Measurements from ENCODE around the gene VAV1. TPM values are rescaled to one million over a fixed set of nuclear protein-coding genes. Genes with fewer than 3 reads are reported as not detected.
A peak's percentile ranks its signal among the peaks of the same experiment; 100 is the strongest.

Gene VAV1
- total and polyA plus RNA-seq, 9 of the 15 experiments (the other 6 are each of a cell fraction or from before 2014, with no cell fraction given), result 0.46 to 20.1 (median 11.1) TPM

DNA sequence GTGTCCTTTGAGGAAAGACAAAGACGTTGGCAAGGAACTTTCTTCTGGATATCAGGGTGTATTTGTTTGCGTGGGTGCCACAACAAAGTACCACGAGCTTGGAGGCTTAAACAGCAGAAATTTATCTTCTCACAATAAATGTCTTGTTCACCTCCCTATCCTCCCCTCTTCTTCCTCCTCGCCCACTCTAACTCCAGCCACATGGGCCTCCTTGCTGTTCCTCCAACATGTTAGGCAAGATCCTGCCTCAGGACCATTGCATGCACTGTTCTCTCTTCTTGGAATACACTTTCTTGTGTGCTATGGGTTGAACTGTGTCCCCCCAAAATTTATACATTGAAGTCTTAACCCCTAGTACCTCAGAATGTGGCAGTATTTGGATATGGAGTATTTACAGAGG is 45.7 kb downstream of the VAV1 start:
- ChIA-PET CTCF (ENCODE audit: low intra/inter-chr PET ratio) (no interaction called here), POLR2A (no interaction called here)
- 41% methylated on average over 4 of the region's 4 CpGs for WGBS (ENCODE audit: insufficient coverage, low coverage, missing lambda C conversion rate)
- peaks cover 0 to 9% of the 10 kb centered on the region in 2 experiments; a peak in 2 of 5 replicates for H3K4me1 ChIP-seq (replicated peaks in 1 of 2; ENCODE audit: control insufficient read depth in 2 of 2, insufficient read depth in 2 of 2, low read length in 2 of 2)
- H2AFZ ChIP-seq (ENCODE audit: low read depth, low read length), result no peak overlapping the region
- no peaks in the 10 kb centered on the region for H3K27me3 ChIP-seq (ENCODE audit: control insufficient read depth in 2 of 2, insufficient read depth in 2 of 2, low read length in 2 of 2)
- no peaks in the 10 kb centered on the region for H3K36me3 ChIP-seq (ENCODE audit: control insufficient read depth, insufficient read depth, low read length)
- H3K4me2 ChIP-seq (ENCODE audit: insufficient read depth, low read length), result no peak overlapping the region
- H3K79me2 ChIP-seq (ENCODE audit: control insufficient read depth, insufficient read depth, low read length), result no peaks in the 10 kb centered on the region
- no peaks in the 10 kb centered on the region for H4K20me1 ChIP-seq (replicated peaks; ENCODE audit: control insufficient read depth, insufficient read depth, low read length)
- no peaks in the 10 kb centered on the region for H3K9me1 ChIP-seq (ENCODE audit: control insufficient read depth, insufficient read depth, low read length)
- DNase-seq (ENCODE audit: extremely low read depth in 1 of 4, low spot score in 3 of 4) (no peak), FAIRE-seq (no peak), ATAC-seq (no peak)
- TF ChIP-seq RBM25 (IDR thresholded peaks at IDR 0.05; ENCODE audit: low read depth, low read length, severe bottlenecking), result peak; percentile 8
- no peak for TF ChIP-seq CBFA2T3 (IDR thresholded peaks at IDR 0.05)
- in situ Hi-C loops (cut with MboI) (no loop called here), intact Hi-C loops (cut with micrococcal nuclease) (no loop called here)
- H3K9ac ChIP-seq (ENCODE audit: insufficient read depth in 1 of 2, low read depth in 2 of 2, low read length in 2 of 2), result no peak overlapping the region
- no peak overlapping the region for H3K4me3 ChIP-seq
- no peak overlapping the region for H3K27ac ChIP-seq (ENCODE audit: extremely low read depth, low read depth, low read length)
- no TSS peak for BruUV-seq (replicated peaks)
- H3K9me3 ChIP-seq (replicated peaks; ENCODE audit: control insufficient read depth, insufficient read depth, low read depth, low read length), result no peaks in the 10 kb centered on the region; the same call in 1 of the 2 replicates

DNA sequence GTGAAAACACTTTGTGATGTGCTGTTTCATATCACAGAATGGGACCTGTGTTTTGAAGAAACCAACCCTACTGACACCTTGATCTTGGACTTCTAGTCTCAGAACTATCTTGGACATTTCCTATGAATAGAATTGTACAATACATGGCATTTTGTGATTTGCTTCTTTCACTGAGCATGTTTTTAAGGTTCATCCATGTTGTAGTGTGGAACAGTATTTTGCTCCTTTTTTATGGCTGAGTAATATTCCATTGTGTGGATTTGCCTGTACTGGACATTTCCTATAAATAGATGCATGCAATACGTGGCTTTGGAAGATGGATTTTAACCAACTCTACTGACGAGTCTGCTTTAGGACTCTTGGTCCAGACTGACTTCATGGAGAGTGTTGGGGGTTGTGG is 46.8 kb downstream of the VAV1 start:
- Histone ChIP-seq H3K79me2 (ENCODE audit: control insufficient read depth, insufficient read depth, low read length) (no peaks in the 10 kb centered on the region), H3K27ac (ENCODE audit: extremely low read depth, low read depth, low read length) (no peak overlapping the region), H3K36me3 (ENCODE audit: control insufficient read depth, insufficient read depth, low read length) (no peaks in the 10 kb centered on the region), H3K27me3 (ENCODE audit: control insufficient read depth in 2 of 2, insufficient read depth in 2 of 2, low read length in 2 of 2) (no peaks in the 10 kb centered on the region), H2AFZ (ENCODE audit: low read depth, low read length) (no peak overlapping the region), H3K4me1 (replicated peaks in 1 of 2; ENCODE audit: control insufficient read depth in 2 of 2, insufficient read depth in 2 of 2, low read length in 2 of 2) (peaks cover 0 to 9% of the 10 kb centered on the region in 2 experiments; a peak in 2 of 5 replicates), H3K9me1 (ENCODE audit: control insufficient read depth, insufficient read depth, low read length) (no peaks in the 10 kb centered on the region), H3K9ac (ENCODE audit: insufficient read depth in 1 of 2, low read depth in 2 of 2, low read length in 2 of 2) (no peak overlapping the region), H4K20me1 (replicated peaks; ENCODE audit: control insufficient read depth, insufficient read depth, low read length) (no peaks in the 10 kb centered on the region), H3K4me2 (ENCODE audit: insufficient read depth, low read length) (no peak overlapping the region), H3K4me3 (no peak overlapping the region), H3K9me3 (replicated peaks; ENCODE audit: control insufficient read depth, insufficient read depth, low read depth, low read length) (no peaks in the 10 kb centered on the region; the same call in 1 of the 2 replicates)
- DNase-seq (ENCODE audit: extremely low read depth in 1 of 4, low spot score in 3 of 4) (no peak), FAIRE-seq (no peak), ATAC-seq (no peak)
- TF ChIP-seq NFIX (CRISPR knock-in tag; IDR thresholded peaks at IDR 0.05; ENCODE audit: low read depth), result no peak
- TF ChIP-seq PHB (CRISPR knock-in tag; IDR thresholded peaks at IDR 0.05), result no peak
- TF ChIP-seq ZNF146 (CRISPR knock-in tag; IDR thresholded peaks at IDR 0.05; ENCODE audit: unreplicated experiment), result peak; percentile 98
- no peak for TF ChIP-seq SRSF9 (IDR thresholded peaks at IDR 0.05; ENCODE audit: borderline replicate concordance, low read depth, low read length)
- TF ChIP-seq, protein P1, sequence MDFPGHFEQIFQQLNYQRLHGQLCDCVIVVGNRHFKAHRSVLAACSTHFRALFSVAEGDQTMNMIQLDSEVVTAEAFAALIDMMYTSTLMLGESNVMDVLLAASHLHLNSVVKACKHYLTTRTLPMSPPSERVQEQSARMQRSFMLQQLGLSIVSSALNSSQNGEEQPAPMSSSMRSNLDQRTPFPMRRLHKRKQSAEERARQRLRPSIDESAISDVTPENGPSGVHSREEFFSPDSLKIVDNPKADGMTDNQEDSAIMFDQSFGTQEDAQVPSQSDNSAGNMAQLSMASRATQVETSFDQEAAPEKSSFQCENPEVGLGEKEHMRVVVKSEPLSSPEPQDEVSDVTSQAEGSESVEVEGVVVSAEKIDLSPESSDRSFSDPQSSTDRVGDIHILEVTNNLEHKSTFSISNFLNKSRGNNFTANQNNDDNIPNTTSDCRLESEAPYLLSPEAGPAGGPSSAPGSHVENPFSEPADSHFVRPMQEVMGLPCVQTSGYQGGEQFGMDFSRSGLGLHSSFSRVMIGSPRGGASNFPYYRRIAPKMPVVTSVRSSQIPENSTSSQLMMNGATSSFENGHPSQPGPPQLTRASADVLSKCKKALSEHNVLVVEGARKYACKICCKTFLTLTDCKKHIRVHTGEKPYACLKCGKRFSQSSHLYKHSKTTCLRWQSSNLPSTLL (IDR thresholded peaks at IDR 0.05), result no peak
- peak; percentile 62; the same call in 1 of the 2 replicates for TF ChIP-seq BCOR (IDR thresholded peaks at IDR 0.05)
- TF ChIP-seq POLR3G (IDR thresholded peaks at IDR 0.05; ENCODE audit: extremely low read depth, insufficient read length, insufficient replicate concordance), result no peak
- TF ChIP-seq KDM1A (IDR thresholded peaks at IDR 0.05), result peak in 1 of 2 experiments; percentile 41; a peak in 1 of 4 replicates
- TF ChIP-seq RBM25 (IDR thresholded peaks at IDR 0.05; ENCODE audit: low read depth, low read length, severe bottlenecking), result peak; percentile 81
- no TSS peak for BruUV-seq (replicated peaks)
- POLR2A ChIA-PET, result no interaction called here
- 26% methylated on average over 2 of the region's 2 CpGs for WGBS (ENCODE audit: insufficient coverage, low coverage, missing lambda C conversion rate)
- CTCF ChIA-PET (ENCODE audit: low intra/inter-chr PET ratio), result no interaction called here
- in situ Hi-C loops (cut with MboI), result no loop called here
- intact Hi-C loops (cut with micrococcal nuclease), result no loop called here

Data from K562 (cell line).